Activated B cell treated with CpG ODN at 0.5 μM for 24 hours (primary cell): ENCODE results near the gene IFT52. TPM values are rescaled to one million over a fixed set of nuclear protein-coding genes. Genes with fewer than 3 reads are reported as not detected.

Experiments
- ATAC-seq: fragments of 200-7000 bp; cut with Tn5 transposase; one replicate; pipeline ENCODE4 v1.10.0; 2021; ENCODE audit warnings: low read depth, mild to moderate bottlenecking, moderate library complexity
- CTCF ChIA-PET: fragments of 350-600 bp; sonication (Branson Sonifier 250); formaldehyde crosslinking; loops from one replicate; lab custom pipeline; 2021; ENCODE audit warnings: antibody characterized with exemption; lab: Charles Lee
- POLR2A ChIA-PET: fragments of 350-600 bp; sonication (Branson Sonifier 250); formaldehyde crosslinking; loops from one replicate; lab custom pipeline; 2021; ENCODE audit warnings: antibody characterized with exemption; lab: Charles Lee
- DNase-seq: peaks from one replicate; pipeline ENCODE4 v3.0.0; 2022
- H3K27ac Mint-ChIP-seq: one replicate; pipeline ENCODE4 v1.8.0; 2020; ENCODE audit warnings: mixed read lengths
- H3K27me3 Mint-ChIP-seq: one replicate; pipeline ENCODE4 v1.8.0; 2021; ENCODE audit warnings: mixed read lengths
- H3K36me3 Mint-ChIP-seq: one replicate; pipeline ENCODE4 v1.8.0; 2021; ENCODE audit warnings: low read depth, mixed read lengths
- H3K4me1 Mint-ChIP-seq: one replicate; pipeline ENCODE4 v1.8.0; 2021; ENCODE audit warnings: mixed read lengths
- H3K4me3 Mint-ChIP-seq: one replicate; pipeline ENCODE4 v1.8.0; 2020; ENCODE audit warnings: mild to moderate bottlenecking, mixed read lengths
- H3K9me3 Mint-ChIP-seq: one replicate; pipeline ENCODE4 v1.8.0; 2020; ENCODE audit warnings: mixed read lengths
- intact Hi-C: fragments of 100-400 bp; cut with micrococcal nuclease; formaldehyde crosslinking; loops from one replicate; pipeline ENCODE4 v1.15.1; 2024
- total RNA-seq: library from RNA; stranded (reverse); gene quantifications from 2 replicates; pipeline ENCODE4 v1.2.3, GENCODE V29; 2022
- TF ChIP-seq, protein P1 (sequence below): fragments of 200-600 bp; IDR thresholded peaks from one replicate; pipeline ENCODE4 v1.8.0; 2022; ENCODE audit warnings: antibody characterized with exemption, mild to moderate bottlenecking

Gene IFT52
- total RNA-seq, 1 donor from 2014 or later, result 18.7 TPM

DNA sequence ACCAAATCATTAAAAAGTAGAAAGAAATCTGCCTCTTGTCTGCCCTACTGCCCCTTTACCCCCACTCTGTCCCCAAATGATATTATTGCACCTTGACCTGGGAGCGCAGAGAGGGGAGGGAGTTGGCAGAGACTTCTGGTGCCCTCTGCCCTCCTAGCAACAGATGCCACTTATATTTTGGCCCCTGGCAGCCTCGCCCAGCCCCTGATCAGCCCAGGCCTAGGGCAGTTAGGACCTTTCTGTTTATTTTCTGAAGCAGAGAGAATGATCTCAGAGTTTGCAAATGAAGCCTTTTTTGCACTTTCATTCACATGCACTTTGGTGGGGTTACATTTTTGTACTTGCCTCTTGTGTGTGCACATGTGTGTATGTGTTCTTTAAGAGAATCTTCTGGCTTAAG is 40.3 kb upstream of the IFT52 start:
- no peak for ATAC-seq
- no peak overlapping the region for H3K27ac Mint-ChIP-seq
- ChIA-PET POLR2A (no interaction called here), CTCF (interaction anchor here (0.8 kb wide), 1 partner anchor 12 kb away, joined by 3 read pairs; no protein-coding TSS in a partner anchor)
- intact Hi-C loops, result no loop called here
- peaks cover 16% of the 10 kb centered on the region for H3K36me3 Mint-ChIP-seq
- TF ChIP-seq, protein P1, sequence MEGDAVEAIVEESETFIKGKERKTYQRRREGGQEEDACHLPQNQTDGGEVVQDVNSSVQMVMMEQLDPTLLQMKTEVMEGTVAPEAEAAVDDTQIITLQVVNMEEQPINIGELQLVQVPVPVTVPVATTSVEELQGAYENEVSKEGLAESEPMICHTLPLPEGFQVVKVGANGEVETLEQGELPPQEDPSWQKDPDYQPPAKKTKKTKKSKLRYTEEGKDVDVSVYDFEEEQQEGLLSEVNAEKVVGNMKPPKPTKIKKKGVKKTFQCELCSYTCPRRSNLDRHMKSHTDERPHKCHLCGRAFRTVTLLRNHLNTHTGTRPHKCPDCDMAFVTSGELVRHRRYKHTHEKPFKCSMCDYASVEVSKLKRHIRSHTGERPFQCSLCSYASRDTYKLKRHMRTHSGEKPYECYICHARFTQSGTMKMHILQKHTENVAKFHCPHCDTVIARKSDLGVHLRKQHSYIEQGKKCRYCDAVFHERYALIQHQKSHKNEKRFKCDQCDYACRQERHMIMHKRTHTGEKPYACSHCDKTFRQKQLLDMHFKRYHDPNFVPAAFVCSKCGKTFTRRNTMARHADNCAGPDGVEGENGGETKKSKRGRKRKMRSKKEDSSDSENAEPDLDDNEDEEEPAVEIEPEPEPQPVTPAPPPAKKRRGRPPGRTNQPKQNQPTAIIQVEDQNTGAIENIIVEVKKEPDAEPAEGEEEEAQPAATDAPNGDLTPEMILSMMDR, result no peak
- H3K4me3 Mint-ChIP-seq, result no peak overlapping the region
- DNase-seq, result no peak
- H3K4me1 Mint-ChIP-seq, result no peaks in the 10 kb centered on the region
- H3K9me3 Mint-ChIP-seq, result peaks cover 4% of the 10 kb centered on the region
- no peaks in the 10 kb centered on the region for H3K27me3 Mint-ChIP-seq

DNA sequence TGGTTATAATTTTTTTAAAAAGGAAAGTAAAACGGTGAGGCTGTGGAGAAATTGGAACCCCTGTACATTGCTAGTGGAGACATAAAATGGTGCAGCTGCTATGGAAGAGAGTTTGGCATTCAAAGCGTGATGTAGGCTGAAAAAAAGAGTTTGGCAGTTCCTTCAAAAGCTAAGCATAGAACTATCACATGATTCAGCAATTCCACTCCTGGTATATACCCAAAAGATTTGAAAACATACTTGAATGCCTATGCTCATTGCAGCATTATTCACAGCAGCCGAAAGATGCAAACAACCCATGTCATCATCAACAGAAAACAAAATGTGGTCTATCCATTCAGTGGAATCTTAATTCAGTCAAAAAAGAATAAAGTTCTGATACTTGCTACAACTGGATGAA is 36.4 kb upstream of the IFT52 start:
- H3K36me3 Mint-ChIP-seq, result peaks cover 2% of the 10 kb centered on the region
- ChIA-PET POLR2A (no interaction called here), CTCF (no interaction called here)
- intact Hi-C loops, result no loop called here
- no peaks in the 10 kb centered on the region for H3K27me3 Mint-ChIP-seq
- no peaks in the 10 kb centered on the region for H3K9me3 Mint-ChIP-seq
- no peak overlapping the region for H3K4me3 Mint-ChIP-seq
- no peak overlapping the region for H3K27ac Mint-ChIP-seq
- TF ChIP-seq, protein P1, result no peak
- no peak for DNase-seq
- no peak for ATAC-seq
- no peaks in the 10 kb centered on the region for H3K4me1 Mint-ChIP-seq

DNA sequence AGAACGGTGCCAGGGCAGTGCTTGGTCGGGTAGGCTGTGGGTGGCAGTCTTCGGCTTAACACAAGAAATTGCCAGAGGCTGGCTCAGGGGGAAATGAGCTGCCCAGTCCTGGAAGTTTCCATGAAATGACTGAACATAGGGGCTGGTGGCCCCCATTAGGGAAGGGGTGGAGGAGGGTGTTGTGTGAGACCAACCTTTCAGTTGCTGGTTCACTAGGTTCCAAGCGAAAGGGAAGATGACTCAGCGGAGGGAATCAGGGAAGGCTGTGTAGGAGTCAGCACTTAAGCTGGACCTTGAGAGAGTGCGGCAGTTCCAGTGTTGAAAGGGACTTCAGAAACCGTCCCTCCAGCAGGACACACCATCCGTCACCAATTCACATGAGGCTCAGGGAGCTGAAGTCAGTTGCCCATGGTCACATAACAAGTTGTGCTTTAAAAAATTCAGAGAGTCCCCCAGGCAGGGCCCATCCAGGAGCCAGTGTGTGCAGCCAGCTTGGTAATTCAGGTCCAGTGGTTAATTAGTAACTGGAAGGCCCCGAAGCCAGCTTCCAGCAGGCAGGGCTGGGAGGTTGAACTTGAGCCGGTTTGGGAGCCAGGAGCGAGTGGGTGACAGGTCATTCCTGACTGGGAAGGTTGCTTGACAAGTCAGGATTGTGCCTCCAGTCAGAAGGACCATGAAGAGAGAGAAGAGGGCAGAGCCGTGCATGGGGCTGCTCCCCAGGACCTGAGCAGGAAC is 32.2 kb upstream of the IFT52 start, which contains the start of gene SGK2:
Gene SGK2, plus strand, starts transcription at position 616 of the 735 bp plus-strand sequence. CDS start 7,469 bp downstream, outside the sequence.
- CTCF ChIA-PET, result no interaction called here
- intact Hi-C loops, result no loop called here
- no peaks in the 10 kb centered on the region for H3K36me3 Mint-ChIP-seq
- H3K27ac Mint-ChIP-seq, result no peak within 1 kb of the TSS
- no peaks in the 10 kb centered on the region for H3K27me3 Mint-ChIP-seq
- POLR2A ChIA-PET, result no interaction called here
- H3K4me1 Mint-ChIP-seq, result no peaks in the 10 kb centered on the region
- no peak for DNase-seq
- TF ChIP-seq, protein P1, result no peak
- no peak for ATAC-seq
- no peaks in the 10 kb centered on the region for H3K9me3 Mint-ChIP-seq
- no peak within 1 kb of the TSS for H3K4me3 Mint-ChIP-seq

DNA sequence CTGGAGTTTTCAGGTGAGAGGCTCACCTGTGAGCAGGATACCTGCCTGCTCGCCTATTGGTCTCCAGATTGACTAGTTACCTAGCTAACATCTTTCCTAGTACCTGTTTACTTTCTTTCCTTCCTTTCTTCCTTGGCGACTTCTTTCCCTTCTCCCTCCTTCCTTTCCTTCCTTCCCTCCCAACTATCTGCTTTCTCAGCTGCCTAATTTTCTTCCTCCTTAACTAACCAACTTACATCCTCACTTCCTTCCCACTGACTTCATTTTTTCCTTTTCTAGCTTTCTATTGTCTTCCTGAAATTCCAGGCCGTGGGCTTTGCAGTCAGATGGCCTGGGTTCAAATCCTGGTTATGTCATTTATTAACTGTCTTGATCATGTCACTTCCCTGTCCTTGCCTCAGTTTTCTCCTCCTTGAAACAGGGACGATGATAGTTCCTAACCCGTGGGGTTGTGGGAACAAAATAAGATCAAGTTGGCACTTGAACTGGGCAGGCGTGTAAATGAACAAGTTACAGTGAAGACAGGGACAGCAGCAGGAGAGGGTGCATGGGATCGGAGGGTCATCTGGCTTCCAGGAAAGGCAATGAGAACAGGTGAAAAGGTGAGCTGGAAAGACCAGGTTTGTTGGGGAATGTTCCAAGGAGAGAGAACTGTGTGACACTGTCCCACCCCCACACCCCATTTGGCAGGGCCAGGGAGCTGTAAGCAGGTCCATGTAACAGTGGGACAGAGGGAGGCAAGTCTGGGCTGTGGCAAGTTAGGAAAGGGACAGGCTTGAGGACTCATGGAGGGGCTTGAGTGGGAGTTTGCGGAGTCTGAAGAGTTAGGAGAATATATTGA is 31.4 kb upstream of the IFT52 start:
- no peak overlapping the region for H3K27ac Mint-ChIP-seq
- no peaks in the 10 kb centered on the region for H3K36me3 Mint-ChIP-seq
- intact Hi-C loops, result no loop called here
- H3K4me3 Mint-ChIP-seq, result no peak overlapping the region
- DNase-seq (no peak), ATAC-seq (no peak)
- H3K27me3 Mint-ChIP-seq, result no peaks in the 10 kb centered on the region
- no peaks in the 10 kb centered on the region for H3K4me1 Mint-ChIP-seq
- no peaks in the 10 kb centered on the region for H3K9me3 Mint-ChIP-seq
- POLR2A ChIA-PET, result no interaction called here
- CTCF ChIA-PET, result no interaction called here
- TF ChIP-seq, protein P1, result no peak

DNA sequence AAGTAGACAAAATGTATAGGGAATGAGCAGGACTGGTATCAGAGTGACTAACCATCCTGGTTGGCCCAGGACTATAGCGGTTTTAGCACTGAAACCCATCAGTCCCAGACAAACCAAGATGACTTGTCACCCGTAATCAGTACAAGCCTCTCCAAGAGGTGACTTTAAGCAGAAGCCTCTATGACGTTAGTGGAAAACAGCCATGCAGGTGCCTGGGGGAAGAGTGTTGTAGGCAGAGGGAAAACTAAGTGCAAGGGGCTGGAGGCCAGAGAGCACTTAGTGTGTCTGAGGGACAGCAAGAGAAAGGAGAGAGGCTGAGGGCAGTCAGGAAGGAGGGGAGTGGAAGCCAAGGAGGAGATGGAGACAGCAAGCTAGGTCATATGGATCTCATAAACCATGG is 29.8 kb upstream of the IFT52 start:
- intact Hi-C loops, result no loop called here
- Mint-ChIP-seq H3K27ac (no peak overlapping the region), H3K9me3 (no peaks in the 10 kb centered on the region), H3K4me3 (no peak overlapping the region), H3K27me3 (no peaks in the 10 kb centered on the region), H3K36me3 (no peaks in the 10 kb centered on the region), H3K4me1 (no peaks in the 10 kb centered on the region)
- POLR2A ChIA-PET, result no interaction called here
- CTCF ChIA-PET, result interaction anchor here (0.6 kb wide), 1 partner anchor 248 kb away, joined by 3 read pairs; no protein-coding TSS in a partner anchor
- TF ChIP-seq, protein P1, result no peak
- DNase-seq (no peak), ATAC-seq (no peak)
